WTC11 (cell line): ENCODE measurements around the gene DENND5A.

Experiments
- CBFB ChIP-seq: sonication (generic); formaldehyde crosslinking; IDR thresholded peaks from 2 replicates; pipeline ENCODE4 v1.8.1; 2022; ENCODE audit warnings: mild to moderate bottlenecking, low read depth, missing genetic modification reagents
- CREM ChIP-seq: sonication (generic); formaldehyde crosslinking; IDR thresholded peaks from 2 replicates; pipeline ENCODE4 v1.8.1; 2022; ENCODE audit warnings: mild to moderate bottlenecking, missing genetic modification reagents, moderate library complexity
- FOXJ3 ChIP-seq: sonication (generic); formaldehyde crosslinking; IDR thresholded peaks from 2 replicates; pipeline ENCODE4 v1.9.0; 2021; ENCODE audit warnings: missing genetic modification reagents, mild to moderate bottlenecking, borderline replicate concordance
- TCF7 ChIP-seq: sonication (generic); formaldehyde crosslinking; IDR thresholded peaks from 2 replicates; pipeline ENCODE4 v1.8.0; 2022; ENCODE audit warnings: mild to moderate bottlenecking, low read depth, missing genetic modification reagents, moderate library complexity
- ZNF121 ChIP-seq: sonication (generic); formaldehyde crosslinking; IDR thresholded peaks from 2 replicates; pipeline ENCODE4 v1.8.0; 2023; ENCODE audit warnings: missing genetic modification reagents
- TF ChIP-seq, protein P1 (sequence below): sonication (generic); formaldehyde crosslinking; IDR thresholded peaks from 2 replicates; pipeline ENCODE4 v1.8.0; 2022; ENCODE audit warnings: mild to moderate bottlenecking, missing genetic modification reagents
- TF ChIP-seq, protein P2 (sequence below): fragments of 200-600 bp; IDR thresholded peaks from 2 replicates; pipeline ENCODE4 v1.8.0; 2022; ENCODE audit warnings: antibody characterized with exemption
- TF ChIP-seq, protein P3 (sequence below): sonication (generic); formaldehyde crosslinking; conservative IDR thresholded peaks from 2 replicates; pipeline ENCODE4 v1.8.1; 2023; ENCODE audit warnings: mild to moderate bottlenecking, low read depth, missing genetic modification reagents, moderate library complexity
- TF ChIP-seq, protein P4 (sequence below): sonication (generic); formaldehyde crosslinking; IDR thresholded peaks from 2 replicates; pipeline ENCODE4 v1.8.0; 2022; ENCODE audit warnings: mild to moderate bottlenecking, missing genetic modification reagents

DNA sequence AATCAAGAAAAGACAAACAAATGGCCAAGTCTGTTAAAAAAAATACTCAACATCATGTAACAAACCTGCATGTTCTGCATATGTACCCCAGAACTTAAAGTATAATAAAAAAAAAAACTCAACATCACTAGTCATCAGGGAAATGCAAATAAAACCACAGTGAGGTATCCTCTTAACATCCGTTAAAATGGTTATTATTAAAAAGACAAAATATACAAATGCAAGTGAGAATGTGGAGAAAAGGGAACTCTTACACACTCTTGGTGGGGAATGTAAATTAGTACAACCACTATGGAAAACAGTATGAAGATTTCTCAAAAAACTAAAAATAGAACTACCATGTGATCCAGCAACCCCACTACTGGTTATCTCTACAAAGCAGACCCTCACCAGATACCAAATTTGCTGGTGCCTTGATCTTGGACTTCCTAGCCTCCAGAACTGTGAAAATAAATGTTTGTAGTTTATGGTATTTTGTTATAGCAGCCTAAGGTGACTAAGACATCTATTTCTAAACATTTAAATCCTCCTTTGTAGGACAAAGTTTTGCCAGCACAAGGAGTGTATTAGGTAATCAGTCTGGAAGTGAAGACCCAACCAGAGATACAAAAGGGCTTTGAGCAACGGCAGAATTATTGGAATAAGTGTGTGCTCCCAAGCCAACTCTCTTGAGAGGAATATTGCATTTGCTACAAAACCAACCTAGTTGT lies 141.4 kb downstream of the DENND5A start:
- TF ChIP-seq, protein P1, sequence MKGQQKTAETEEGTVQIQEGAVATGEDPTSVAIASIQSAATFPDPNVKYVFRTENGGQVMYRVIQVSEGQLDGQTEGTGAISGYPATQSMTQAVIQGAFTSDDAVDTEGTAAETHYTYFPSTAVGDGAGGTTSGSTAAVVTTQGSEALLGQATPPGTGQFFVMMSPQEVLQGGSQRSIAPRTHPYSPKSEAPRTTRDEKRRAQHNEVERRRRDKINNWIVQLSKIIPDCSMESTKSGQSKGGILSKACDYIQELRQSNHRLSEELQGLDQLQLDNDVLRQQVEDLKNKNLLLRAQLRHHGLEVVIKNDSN (CRISPR knock-in tag), result no peak
- TF ChIP-seq ZNF121 (CRISPR knock-in tag), result no peak
- TF ChIP-seq, protein P2, sequence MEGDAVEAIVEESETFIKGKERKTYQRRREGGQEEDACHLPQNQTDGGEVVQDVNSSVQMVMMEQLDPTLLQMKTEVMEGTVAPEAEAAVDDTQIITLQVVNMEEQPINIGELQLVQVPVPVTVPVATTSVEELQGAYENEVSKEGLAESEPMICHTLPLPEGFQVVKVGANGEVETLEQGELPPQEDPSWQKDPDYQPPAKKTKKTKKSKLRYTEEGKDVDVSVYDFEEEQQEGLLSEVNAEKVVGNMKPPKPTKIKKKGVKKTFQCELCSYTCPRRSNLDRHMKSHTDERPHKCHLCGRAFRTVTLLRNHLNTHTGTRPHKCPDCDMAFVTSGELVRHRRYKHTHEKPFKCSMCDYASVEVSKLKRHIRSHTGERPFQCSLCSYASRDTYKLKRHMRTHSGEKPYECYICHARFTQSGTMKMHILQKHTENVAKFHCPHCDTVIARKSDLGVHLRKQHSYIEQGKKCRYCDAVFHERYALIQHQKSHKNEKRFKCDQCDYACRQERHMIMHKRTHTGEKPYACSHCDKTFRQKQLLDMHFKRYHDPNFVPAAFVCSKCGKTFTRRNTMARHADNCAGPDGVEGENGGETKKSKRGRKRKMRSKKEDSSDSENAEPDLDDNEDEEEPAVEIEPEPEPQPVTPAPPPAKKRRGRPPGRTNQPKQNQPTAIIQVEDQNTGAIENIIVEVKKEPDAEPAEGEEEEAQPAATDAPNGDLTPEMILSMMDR, result no peak
- TF ChIP-seq, protein P3, sequence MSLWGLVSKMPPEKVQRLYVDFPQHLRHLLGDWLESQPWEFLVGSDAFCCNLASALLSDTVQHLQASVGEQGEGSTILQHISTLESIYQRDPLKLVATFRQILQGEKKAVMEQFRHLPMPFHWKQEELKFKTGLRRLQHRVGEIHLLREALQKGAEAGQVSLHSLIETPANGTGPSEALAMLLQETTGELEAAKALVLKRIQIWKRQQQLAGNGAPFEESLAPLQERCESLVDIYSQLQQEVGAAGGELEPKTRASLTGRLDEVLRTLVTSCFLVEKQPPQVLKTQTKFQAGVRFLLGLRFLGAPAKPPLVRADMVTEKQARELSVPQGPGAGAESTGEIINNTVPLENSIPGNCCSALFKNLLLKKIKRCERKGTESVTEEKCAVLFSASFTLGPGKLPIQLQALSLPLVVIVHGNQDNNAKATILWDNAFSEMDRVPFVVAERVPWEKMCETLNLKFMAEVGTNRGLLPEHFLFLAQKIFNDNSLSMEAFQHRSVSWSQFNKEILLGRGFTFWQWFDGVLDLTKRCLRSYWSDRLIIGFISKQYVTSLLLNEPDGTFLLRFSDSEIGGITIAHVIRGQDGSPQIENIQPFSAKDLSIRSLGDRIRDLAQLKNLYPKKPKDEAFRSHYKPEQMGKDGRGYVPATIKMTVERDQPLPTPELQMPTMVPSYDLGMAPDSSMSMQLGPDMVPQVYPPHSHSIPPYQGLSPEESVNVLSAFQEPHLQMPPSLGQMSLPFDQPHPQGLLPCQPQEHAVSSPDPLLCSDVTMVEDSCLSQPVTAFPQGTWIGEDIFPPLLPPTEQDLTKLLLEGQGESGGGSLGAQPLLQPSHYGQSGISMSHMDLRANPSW (CRISPR knock-in tag), result no peak
- TF ChIP-seq, protein P4, sequence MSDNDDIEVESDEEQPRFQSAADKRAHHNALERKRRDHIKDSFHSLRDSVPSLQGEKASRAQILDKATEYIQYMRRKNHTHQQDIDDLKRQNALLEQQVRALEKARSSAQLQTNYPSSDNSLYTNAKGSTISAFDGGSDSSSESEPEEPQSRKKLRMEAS (CRISPR knock-in tag), result no peak
- TF ChIP-seq CBFB (CRISPR knock-in tag), result no peak
- no peak for TF ChIP-seq FOXJ3 (CRISPR knock-in tag)
- no peak for TF ChIP-seq CREM (CRISPR knock-in tag)
- TF ChIP-seq TCF7, result no peak
